Measurements from ENCODE around the gene IFNAR2.

GRCh38 chr21:33228455-33228854, 1.3 kb upstream of the IFNAR2 start:
- TF ChIP-seq POLR2A (IDR thresholded peaks at IDR 0.05; ENCODE audit: low read length) = no peak
- TF ChIP-seq GATA1 (IDR thresholded peaks at IDR 0.05; ENCODE audit: low read depth, low read length) = no peak
